ENCODE measurements around the gene GRM7. TPM values are rescaled to one million over a fixed set of nuclear protein-coding genes. Genes with fewer than 3 reads are reported as not detected.

GRM7 gene
- total RNA-seq, 1 experiment from 2014 or later, result not detected

DNA sequence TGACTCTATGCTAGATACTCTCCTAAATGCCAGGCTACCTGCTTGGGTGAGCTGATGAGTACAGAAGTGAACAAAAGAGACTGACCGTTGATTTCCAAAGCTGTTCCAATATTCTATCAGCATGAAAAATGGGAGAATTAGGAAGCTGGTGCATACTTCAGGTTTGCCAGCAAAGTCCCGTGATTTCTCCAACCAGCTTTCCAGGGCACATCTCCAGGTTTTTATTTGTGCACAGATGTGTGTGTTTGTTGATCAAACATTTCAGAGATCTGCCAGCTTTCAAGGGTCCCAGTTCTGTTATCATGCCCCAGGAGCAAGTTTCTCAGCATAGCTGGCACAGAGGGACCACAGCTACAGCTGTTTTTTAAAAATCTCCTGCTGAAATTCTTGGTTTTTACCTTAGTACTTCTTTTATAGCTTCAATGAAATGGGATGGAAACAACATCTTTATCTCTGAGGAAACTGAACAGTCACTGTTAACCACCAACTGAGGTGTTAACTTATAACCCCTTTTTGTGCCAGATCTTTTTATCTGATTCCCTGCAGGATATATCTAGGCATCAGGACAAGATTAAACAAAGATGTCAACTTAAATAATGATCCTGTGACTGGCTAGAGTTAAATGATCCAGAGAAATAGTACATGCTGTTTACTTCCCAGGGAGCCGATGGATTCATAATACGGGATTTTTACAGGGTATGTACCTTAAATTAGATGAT lies 380.8 kb downstream of the GRM7 start:
- DNase-seq (ENCODE audit: low read depth), result no peak

DNA sequence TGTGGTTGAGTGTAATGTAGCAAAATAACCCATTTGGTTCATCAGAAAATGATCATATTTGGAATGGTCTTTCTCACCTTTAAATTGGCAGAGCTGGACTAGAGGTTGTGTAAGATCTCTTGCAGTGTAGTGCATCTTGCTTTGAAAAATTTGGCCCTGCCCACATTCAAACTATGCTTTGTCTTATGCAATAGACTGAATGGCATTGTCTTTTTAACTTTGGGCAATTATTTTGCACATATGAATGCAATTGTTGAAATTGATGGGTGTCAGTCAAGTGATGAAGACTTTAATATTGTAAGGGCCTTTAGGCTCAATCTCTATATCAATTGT lies 381.4 kb downstream of the GRM7 start:
- no peak for DNase-seq (ENCODE audit: low read depth)

DNA sequence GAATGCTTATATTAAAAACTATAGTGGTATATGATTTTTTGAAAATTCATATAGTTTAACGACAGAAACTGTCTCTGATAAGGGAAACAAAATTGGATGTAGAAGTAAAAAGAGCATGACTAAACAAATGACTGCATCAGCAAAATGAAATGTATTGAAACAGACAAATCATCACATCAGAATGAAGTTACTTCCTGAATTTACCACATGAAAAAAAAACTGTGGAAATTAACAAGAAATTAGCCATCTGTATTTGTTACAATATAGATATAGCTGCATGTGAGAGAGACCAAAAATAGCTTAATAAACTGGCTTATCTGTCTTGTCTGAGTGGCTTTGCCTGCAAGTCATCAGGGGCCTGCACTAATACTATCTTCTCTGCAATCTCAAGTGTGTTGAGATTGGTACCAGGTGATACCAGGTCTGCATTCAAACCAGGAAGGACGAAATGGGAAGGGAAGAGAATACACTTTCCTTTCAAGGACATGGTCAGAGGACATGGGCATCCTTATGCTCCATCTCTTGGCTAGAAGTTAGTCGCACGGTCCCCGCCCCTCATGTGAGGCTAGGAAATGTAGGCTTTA lies 388.7 kb downstream of the GRM7 start:
- DNase-seq (ENCODE audit: low read depth), result no peak

DNA sequence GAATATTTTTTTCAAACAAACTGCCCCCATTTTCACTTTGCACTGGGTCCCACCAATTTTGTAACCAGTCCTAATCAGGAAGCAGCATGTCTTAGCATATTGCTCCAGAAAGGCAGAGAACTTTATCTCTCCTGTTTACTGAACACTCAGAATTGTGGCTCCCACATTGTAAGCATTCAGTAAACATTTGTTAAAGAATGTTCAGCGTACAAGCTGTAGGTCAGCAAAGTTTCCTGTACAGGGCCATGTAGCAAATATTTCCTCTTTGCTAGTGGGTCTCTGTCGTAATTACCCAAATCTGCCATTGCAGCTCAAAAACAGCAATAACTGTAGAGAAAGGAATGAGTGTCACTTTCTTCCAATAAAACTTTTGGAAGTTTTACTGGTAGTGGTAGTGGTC lies 393.3 kb downstream of the GRM7 start:
- no peak for DNase-seq (ENCODE audit: low read depth)

DNA sequence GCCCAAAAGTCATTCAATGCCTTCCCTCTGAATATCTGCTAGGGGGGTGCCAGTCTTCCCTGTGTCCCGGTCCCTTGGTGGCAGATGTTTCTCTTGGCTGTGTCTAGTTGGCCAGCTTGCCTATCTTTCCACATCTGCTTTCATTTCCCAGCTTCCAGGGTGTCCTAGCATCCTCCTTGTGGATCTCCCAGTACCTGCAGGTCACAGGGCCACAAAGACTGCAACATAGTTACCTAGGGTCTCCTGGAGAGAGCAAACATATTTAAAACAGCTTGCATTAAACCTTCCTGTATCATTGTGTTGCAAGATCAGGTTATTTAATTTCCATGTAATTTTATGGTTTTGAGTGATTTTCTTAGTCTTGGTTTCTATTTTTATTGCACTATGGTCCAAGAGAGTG lies 400.1 kb downstream of the GRM7 start:
- DNase-seq (ENCODE audit: low read depth), result no peak

DNA sequence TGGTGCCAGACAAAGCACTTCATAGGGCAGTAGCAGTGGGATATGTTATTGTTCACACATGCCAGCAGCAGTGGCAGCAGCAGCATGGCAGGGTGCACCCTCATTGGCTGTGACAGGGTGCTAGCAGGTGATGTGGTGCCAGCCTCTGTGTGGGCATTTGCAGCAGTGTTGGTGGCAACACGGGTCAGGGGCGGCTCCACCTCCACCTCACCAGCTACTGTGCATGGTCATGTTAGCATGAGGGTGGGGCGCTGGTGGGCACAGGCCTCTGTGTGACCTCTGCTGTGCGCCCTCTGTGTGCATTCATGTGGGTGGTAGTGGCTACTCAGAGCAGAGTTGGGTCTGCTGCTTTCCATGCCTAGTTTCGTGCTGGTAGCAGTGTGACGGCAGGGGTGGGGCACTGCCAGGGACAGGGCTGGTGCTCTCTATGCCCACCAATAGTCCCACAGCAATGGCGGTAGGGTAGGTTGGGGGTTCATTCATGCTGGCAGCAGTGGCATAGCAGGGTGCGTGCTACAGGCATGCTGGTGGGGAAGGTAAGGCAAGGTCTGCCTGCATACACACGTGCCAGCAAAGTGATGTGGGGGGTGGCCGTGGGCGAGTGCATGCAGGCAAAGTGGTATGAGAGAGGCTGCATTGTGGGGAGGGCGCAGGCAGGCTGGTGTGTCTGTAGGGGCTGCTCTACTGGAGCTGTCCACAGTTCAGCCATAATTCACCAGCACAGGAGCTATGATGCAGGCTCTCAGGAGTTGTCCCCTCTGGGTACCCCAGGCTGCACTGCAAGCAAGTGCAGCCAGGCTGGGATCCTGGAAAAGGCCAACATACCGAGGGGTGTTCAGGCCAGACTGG lies 402.7 kb downstream of the GRM7 start:
- no peak for DNase-seq (ENCODE audit: low read depth)

DNA sequence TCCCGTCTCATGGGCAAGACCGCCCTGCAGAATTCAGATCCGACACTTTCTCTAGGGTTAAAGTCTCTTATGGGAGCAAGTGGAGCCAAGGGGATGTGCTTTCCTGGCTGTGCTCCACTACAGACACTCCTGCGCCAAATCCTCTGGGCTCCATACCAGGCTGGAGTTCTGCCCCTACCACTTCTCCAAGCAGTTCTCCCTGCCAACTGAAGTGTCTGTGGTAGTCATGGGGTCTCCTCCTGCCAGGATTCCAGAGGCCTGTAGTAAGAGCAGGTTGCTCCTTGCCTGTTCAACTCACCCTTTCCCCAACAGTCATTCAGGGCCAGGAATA lies 403.2 kb downstream of the GRM7 start:
- no peak for DNase-seq (ENCODE audit: low read depth)

DNA sequence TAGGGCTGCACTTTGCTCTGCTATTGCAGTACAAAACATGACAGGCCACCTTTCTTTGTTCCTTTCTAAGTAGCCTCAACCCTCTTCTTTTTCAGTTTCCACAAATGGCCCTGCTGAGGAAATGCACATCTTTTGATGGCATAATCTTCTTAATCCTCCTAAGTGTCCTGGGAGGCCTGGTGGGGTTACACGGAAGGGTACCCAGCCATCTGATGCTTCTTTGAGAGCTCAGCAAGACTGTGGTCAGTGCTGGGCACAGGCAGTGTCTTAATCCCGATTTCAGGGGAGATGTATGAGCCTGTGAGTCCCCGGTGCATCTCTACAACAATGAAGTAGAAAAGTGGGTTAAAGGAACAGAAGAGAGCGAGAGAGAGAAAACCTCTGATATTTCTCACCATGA lies 404.8 kb downstream of the GRM7 start:
- DNase-seq (ENCODE audit: low read depth), result no peak

DNA sequence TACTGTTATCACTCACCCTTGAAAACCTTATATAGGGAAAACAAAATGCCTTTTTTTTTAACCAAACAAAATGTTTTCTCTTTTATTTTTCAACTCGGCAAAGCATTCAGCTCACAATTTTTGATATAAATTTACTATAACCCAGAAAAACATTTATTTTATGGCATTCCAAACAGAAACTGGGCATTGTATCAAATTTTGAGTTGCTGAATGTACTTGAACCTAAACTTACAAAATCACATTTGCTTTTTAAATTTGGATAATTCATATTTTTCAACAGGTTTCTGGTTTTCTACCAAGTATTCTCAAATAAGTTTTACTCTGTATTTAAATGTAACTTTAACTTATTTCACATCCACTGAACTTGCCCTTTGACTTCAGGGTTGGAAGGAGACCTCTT lies 405.6 kb downstream of the GRM7 start:
- no peak for DNase-seq (ENCODE audit: low read depth)

DNA sequence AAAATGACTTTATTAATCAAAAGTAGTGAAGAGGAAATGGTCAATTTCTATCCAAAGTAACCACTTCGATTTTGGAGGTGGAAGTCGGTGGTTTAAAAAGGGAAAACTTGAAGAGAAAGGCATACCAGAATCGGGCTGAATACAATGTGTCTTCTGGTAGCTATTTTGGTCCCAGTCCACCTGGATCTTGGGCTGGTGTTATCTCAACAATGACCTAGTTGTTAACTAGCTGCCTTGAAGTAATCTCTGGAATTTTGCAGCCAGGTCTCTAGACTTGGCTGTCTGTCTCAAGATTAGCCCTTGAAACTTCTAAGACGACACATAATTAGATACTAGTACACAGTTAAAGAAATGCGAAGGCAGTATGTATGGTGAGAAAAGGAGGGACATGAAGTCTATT lies 409.8 kb downstream of the GRM7 start:
- no peak for DNase-seq (ENCODE audit: low read depth)

DNA sequence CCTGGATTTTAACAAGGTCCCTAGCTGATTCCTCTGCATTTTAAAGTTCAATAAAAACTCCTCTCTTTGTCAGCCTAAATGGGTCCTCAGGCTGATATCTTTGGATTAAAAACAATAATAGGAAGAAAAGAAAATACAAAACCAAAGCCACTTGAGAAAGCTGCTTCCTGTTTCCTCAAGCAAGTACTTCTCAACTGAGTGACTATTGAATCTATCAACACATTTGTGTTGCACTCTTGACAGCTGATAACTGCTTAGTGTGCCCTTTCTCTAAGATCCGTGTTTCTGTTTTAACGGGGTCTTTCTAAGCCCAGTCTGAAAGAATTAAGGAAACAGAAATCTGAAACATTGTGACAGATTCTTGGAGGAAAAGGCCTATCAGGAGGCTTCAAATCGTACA lies 410.7 kb downstream of the GRM7 start:
- no peak for DNase-seq (ENCODE audit: low read depth)

DNA sequence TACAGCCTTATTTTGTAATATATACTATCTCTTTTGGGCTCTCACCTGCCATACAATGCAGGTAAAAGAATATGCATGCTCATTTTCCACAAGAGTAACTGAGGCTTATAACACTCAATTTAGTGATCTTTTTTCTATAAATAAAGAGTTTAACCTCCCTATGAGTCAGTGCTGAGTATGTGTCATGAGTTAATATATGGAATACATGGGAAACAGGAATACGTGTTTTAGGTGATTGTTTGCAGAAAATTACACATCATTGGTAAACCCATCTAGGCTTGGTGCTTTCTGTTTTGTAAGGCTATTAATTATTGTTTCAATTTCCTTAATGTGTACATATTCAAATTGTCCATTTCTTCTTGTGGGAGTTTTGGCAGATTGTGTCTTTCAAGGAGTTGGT lies 411.3 kb downstream of the GRM7 start:
- no peak for DNase-seq (ENCODE audit: low read depth)

DNA sequence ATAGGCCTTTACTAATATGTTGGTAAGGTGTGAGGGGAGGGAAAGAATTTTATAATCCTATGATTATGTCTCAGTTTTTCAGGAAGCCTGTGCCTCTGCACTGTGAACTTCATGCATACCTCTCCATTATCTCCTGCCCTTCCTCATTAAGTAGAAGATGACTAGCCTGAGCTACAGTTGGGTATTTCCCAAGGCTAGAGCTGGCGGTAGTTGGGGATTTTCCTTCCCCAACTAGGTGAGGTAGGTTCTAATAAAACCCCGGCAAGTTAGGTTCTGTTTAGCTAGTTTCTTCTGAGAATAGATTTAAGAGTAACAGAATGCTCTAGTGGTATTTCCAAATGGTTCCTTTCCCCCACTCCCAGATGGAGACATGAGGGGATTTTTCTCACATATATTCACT lies 414.5 kb downstream of the GRM7 start:
- DNase-seq (ENCODE audit: low read depth), result no peak

DNA sequence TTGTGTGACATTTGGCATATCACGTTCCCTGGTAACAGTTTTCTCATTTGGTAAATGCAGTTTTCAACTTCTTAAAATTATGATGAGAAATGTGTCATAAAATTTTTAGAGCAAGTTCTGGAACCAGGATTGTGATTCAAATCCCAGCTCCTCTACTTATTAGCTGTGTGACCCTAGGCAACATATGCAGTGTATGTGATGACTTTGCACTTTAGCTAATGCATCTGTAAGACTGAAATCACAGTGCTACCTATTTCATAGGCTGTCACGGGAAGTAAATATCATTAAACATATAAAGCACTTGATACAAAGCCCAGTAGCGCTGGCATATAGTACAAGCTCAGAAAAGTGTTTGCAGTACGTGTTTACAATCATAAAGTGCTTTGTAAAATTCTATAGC lies 419.4 kb downstream of the GRM7 start:
- DNase-seq (ENCODE audit: low read depth), result no peak

DNA sequence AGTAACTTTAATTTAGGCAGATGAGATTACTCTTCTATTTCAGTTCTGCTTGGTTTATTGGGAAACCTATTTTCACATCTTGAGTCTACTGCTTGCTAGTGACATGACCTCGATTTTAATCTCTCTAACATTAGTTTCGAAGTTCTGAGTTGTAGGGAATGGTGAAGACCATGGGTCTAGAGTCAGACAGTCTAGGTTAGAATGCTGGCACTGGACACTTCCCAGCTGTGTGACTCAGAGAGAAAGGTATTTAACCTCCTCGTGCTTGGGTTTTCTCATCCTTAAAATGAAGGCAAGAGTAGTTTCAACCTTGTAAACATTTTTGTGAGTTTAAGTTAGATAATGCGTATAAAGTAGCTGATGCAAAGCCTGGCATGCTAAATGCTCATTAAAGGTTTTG lies 422.1 kb downstream of the GRM7 start:
- no peak for DNase-seq (ENCODE audit: low read depth)

DNA sequence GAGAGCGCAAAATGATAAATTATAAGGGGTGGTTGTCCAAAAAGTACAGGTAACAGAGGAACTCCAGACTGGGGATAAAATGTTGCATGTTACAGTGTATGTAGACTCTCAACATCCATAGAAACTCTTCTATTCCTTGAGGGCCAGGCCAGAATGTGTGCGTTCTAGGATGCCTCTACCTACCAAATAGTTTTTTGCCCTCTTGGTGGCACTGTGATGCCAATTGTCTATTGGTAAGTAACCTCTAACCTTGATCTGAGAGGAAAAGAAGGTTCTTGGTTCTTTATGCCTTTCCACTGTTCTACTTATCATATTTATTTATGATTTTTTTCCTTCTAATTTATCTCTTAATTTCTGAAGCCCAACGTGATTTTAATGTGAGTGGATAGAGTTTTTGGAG lies 424.6 kb downstream of the GRM7 start:
- DNase-seq (ENCODE audit: low read depth), result no peak

DNA sequence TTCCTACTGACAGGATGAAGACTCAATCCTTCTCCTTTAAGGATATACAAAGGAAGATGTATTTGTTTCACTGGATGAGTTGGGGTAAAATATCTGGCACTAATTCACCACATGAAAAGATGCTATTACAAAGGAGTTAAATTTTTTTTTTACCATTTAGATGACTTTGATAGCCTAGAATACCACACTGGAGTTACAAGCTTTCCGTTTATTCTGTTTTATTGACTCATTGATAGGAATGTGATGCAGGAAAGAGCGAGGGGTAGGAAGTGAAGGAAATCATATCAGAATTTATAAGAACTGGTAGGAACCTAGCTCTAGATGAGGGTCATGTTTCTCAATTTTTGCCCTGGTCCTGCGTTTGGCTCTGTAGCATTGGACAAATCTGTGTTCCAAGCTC lies 427.2 kb downstream of the GRM7 start:
- no peak for DNase-seq (ENCODE audit: low read depth)

DNA sequence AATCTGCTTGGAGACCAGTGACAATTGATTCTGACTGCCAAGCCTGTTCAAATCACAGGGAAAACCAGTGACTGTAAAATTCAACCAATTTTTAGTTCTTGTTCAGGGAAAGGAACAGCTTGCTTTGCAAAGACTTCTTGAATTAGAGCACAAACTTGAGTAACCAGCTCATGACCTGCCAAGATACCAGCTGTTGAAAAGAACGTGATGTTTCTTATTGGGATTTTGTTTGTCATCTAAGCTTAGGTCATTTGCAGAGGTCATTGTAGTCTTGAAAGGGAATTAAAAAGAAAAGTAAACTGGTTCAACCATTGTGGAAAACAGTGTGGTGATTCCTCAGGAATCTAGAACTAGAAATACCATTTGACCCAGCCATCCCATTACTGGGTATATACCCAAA lies 428.2 kb downstream of the GRM7 start:
- no peak for DNase-seq (ENCODE audit: low read depth)

DNA sequence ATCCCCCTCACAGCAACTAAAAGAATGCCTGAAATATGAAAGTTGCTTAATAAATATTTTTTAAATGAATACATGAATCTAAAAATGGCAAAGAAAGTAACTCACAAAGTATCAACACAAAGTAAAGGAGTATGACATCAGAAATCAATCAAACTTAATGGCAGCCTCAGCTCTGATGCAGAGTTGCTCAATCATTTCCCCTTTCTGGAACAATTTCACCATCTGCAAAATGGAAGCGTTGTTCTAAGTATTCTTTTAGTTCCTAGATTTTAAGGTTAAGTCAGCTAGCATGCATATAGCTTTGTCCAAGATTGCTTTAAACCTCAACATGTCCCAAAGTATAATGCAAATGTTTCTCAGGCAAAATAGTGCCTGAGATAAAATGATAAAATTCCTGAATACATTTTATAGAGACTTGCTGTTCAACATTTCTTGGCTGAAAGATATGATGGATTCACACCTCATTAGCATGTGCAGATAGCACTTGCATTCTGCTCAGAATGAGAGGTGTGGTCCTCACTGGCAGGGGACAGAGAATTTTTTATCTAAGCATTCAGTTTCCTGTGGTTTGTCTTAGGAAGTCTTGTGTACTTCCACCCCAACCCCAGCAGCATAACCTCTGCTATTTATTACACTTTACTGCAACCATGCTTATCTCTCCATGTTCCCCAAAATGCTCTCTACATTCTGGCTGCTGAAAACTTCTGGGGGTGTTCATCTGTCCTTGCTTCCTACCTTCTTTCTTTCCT lies 429.3 kb downstream of the GRM7 start:
- DNase-seq (ENCODE audit: low read depth), result no peak

DNA sequence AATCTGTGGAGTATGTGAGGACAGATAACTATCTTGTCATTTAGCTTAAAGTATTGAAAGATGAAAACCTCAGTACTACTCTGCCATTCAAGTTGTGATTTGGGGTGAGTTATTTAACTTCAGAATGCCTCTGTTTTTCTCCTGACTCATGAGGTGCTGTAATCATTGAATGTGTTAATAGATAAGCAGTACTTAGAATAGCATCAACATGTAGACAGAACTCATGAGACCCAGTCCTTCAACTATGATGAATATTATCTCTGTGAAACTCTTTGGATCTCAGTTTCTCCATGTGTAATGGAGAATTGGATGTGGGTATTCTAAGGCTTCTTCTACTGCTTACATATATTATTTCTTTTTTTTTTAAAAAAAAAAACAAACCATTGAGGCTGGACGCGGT lies 431.4 kb downstream of the GRM7 start:
- no peak for DNase-seq (ENCODE audit: low read depth)

DNA sequence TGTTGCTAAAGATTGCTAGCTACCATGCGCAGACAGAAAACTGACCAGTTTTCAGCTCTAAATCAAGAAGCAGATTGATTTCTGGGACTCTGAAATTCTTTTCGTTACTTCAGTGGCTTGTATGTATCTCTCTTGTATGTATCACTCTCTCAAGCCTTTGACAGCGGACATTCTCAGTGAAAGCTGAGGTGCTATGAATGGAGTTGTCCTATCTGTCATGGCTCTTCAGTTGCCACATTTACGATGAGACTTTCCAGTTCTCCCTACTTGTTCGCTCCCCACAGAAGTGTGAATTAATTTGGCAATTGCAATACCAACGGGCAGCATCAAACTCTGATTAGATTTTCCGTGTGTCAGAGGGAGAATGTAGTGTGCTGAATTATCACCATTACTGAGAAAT lies 432.4 kb downstream of the GRM7 start:
- no peak for DNase-seq (ENCODE audit: low read depth)

DNA sequence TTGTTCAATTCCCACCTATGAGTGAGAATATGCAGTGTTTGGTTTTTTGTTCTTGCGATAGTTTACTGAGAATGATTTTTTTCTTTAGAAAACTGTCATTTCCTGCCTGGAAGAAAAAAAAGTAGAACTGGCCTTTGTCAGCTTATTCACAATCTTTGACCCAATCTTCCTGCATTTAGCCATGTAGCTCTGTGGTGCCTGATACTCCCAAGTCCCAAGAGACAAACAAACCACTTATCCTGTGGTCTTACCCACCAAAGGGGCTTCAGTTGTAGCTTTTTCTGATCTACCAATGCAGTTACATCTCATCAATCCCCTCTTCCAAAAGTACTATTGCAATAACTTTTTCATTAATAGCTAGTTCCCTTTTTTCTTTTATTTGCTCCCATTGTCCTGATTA lies 444.6 kb downstream of the GRM7 start:
- DNase-seq (ENCODE audit: low read depth), result no peak

DNA sequence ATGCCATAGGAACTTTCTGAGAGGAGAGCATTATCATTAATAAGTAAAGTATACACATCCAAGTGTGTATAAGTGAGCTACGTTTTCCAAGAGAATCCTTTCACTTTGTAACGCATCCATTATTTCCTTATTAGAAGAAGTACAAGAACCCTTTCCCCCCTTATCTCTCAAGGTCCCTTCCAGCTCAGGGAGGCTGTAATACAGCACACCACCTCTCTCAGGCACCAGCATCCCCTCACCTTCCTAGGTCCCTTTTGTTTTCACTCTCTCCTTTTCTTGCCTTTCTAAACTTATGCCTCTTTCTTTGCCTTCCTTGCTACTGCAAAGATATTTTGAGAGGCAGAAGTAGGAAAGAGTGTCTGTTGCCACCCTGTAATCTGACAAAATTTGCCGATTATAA lies 446.0 kb downstream of the GRM7 start:
- no peak for DNase-seq (ENCODE audit: low read depth)

Measured in Daoy (cell line).